ENCODE results near the gene NSFL1C.

GRCh38 chr20:1397710-1398109 lies 68.9 kb downstream of the NSFL1C start:
- TF ChIP-seq CTCF (conservative IDR thresholded peaks at IDR 0.05; ENCODE audit: low read length) (peak; percentile 54), EZH2phosphoT487 (IDR thresholded peaks at IDR 0.05; ENCODE audit: borderline replicate concordance, low read depth, low read length) (no peak)

Data from OCI-LY7 (cell line).